WTC11 (cell line): ENCODE results near the gene CD163L1.

Experiments
- IRF2 ChIP-seq: sonication (generic); formaldehyde crosslinking; IDR thresholded peaks from 2 replicates; pipeline ENCODE4 v1.8.0; 2022; ENCODE audit warnings: low read depth, missing genetic modification reagents, borderline replicate concordance
- ZNF396 ChIP-seq: fragments of 250-450 bp; sonication (Bioruptor Pico); IDR thresholded peaks from 2 replicates; pipeline ENCODE4 v1.8.0; 2021; ENCODE audit warnings: mild to moderate bottlenecking, moderate library complexity, borderline replicate concordance
- TF ChIP-seq, protein P1 (sequence below): fragments of 200-600 bp; IDR thresholded peaks from 2 replicates; pipeline ENCODE4 v1.8.0; 2022; ENCODE audit warnings: antibody characterized with exemption
- TF ChIP-seq, protein P2 (sequence below): sonication (generic); formaldehyde crosslinking; IDR thresholded peaks from 2 replicates; pipeline ENCODE4 v1.8.1; 2022; ENCODE audit warnings: mild to moderate bottlenecking, missing genetic modification reagents, moderate library complexity, borderline replicate concordance
- TF ChIP-seq, protein P3 (sequence below): sonication (generic); formaldehyde crosslinking; conservative IDR thresholded peaks from 2 replicates; pipeline ENCODE4 v1.8.1; 2023; ENCODE audit warnings: mild to moderate bottlenecking, low read depth, missing genetic modification reagents, moderate library complexity

DNA sequence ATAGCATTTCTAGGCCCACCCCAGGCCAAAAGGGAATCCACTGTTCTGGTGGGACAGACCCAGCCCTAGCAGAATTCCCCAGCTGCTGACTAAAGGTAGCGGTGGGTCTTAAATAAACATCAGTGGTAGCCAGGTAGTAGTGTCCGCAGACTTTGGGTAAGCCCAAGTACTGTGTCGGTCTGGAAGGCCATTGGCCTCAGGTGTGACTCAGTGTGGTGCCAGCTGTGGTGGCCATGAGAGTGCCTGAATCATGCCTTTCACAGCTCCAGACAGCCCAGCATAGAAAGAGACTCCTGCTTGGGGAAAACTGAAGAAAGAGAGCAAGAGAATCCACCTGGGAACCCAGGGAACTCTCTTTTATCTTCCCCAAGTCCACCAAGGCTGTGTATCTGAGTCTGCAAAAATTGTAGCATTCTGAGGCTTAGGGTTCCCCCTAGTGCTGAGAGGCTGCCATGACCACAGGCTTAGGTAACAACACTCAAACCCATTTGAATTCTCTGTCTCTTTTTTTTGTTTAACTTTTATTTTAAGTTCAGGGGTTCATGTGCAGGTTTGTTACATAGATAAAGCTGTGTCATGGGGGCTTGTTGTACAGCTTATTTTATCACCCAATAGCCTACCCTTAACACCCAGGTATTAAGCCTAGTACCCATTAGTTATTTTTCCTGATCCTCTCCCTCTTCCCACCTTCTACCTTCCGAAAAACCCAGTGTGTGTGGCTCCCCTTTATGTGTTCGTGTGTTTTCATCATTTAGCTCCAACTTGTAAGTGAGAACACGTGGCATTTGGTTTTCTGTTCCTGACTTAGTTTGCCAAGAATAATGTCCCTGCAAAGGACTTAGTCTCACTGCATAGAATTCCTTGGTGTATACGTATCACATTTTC is 16.7 kb upstream of the CD163L1 start:
- TF ChIP-seq, protein P1, sequence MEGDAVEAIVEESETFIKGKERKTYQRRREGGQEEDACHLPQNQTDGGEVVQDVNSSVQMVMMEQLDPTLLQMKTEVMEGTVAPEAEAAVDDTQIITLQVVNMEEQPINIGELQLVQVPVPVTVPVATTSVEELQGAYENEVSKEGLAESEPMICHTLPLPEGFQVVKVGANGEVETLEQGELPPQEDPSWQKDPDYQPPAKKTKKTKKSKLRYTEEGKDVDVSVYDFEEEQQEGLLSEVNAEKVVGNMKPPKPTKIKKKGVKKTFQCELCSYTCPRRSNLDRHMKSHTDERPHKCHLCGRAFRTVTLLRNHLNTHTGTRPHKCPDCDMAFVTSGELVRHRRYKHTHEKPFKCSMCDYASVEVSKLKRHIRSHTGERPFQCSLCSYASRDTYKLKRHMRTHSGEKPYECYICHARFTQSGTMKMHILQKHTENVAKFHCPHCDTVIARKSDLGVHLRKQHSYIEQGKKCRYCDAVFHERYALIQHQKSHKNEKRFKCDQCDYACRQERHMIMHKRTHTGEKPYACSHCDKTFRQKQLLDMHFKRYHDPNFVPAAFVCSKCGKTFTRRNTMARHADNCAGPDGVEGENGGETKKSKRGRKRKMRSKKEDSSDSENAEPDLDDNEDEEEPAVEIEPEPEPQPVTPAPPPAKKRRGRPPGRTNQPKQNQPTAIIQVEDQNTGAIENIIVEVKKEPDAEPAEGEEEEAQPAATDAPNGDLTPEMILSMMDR = peak; percentile 81
- no peak for TF ChIP-seq IRF2 (CRISPR knock-in tag)
- TF ChIP-seq ZNF396 (CRISPR knock-in tag) = no peak
- TF ChIP-seq, protein P2, sequence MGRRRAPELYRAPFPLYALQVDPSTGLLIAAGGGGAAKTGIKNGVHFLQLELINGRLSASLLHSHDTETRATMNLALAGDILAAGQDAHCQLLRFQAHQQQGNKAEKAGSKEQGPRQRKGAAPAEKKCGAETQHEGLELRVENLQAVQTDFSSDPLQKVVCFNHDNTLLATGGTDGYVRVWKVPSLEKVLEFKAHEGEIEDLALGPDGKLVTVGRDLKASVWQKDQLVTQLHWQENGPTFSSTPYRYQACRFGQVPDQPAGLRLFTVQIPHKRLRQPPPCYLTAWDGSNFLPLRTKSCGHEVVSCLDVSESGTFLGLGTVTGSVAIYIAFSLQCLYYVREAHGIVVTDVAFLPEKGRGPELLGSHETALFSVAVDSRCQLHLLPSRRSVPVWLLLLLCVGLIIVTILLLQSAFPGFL (CRISPR knock-in tag) = no peak
- TF ChIP-seq, protein P3, sequence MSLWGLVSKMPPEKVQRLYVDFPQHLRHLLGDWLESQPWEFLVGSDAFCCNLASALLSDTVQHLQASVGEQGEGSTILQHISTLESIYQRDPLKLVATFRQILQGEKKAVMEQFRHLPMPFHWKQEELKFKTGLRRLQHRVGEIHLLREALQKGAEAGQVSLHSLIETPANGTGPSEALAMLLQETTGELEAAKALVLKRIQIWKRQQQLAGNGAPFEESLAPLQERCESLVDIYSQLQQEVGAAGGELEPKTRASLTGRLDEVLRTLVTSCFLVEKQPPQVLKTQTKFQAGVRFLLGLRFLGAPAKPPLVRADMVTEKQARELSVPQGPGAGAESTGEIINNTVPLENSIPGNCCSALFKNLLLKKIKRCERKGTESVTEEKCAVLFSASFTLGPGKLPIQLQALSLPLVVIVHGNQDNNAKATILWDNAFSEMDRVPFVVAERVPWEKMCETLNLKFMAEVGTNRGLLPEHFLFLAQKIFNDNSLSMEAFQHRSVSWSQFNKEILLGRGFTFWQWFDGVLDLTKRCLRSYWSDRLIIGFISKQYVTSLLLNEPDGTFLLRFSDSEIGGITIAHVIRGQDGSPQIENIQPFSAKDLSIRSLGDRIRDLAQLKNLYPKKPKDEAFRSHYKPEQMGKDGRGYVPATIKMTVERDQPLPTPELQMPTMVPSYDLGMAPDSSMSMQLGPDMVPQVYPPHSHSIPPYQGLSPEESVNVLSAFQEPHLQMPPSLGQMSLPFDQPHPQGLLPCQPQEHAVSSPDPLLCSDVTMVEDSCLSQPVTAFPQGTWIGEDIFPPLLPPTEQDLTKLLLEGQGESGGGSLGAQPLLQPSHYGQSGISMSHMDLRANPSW (CRISPR knock-in tag) = no peak
